H1 (cell line): ENCODE measurements around the gene PFDN1. TPM values are rescaled to one million over a fixed set of nuclear protein-coding genes. Genes with fewer than 3 reads are reported as not detected.

ENCODE experiments used
- polyA plus RNA-seq, 7 experiments: library from polyadenylated mRNA; depleted of rRNA in 3 of 7; stranded (reverse) in 5 of 7; unstranded in 2 of 7; fragments of >200 nt in 5 of 7; fragments of 200-250 nt in 2 of 7; gene quantifications; 1 replicate in 5 of 7; 2 replicates in 1 of 7; 4 replicates in 1 of 7; pipeline versions ENCODE4 v1.2.1 to v1.2.3, GENCODE V29; 2011 to 2013; ENCODE audit warnings: missing spikeins in 2 of 7, mixed read lengths in 2 of 7
- total RNA-seq: library from RNA; stranded (reverse); fragmentation: NEBNext Ultra II Directional; extraction: Animal tissue kit (Norgen Biotek cat#: 25700); gene quantifications from 2 replicates; pipeline ENCODE4 v1.2.1, GENCODE V29; 2021
- TF ChIP-seq, protein P1 (sequence below): IDR thresholded peaks from 2 replicates; pipeline ENCODE4 v1.6.1; 2012; ENCODE audit warnings: low read length, inconsistent platforms

PFDN1 gene
- total and polyA plus RNA-seq, 2 of the 8 experiments (the other 6 are each of a cell fraction or from before 2014, with no cell fraction given), result 53.0 to 89.6 TPM

DNA sequence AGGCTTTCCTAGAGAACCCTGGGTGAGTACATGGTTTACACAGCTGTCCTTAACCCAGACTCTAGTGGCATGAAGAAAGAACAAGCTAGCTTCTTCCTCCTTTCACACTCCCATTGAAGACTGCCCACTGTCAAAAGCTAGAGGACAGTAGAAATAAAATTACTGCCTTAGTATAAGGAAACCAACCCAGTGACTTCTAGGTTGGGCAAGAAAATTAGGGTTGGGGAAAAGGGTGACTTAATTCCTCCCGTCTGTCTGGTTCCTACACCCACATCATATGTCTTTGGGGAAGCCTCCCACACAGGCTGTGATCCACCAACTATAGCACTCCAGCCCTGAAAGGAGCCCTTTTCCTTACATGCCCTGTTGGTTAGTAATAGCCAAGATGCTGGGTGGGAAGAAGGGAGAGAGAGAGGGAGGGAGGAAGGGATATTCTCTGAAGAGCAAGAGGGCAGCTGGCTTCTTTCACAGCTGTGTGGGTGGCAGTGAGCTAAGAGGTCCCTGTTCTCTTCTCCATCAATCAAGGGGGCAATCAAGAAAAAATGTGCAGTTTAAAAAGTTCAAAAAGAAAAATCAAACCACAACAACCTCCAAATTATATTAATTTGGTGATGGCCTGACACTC, 21.8 kb upstream of the PFDN1 start (continued):
- TF ChIP-seq, protein P1, sequence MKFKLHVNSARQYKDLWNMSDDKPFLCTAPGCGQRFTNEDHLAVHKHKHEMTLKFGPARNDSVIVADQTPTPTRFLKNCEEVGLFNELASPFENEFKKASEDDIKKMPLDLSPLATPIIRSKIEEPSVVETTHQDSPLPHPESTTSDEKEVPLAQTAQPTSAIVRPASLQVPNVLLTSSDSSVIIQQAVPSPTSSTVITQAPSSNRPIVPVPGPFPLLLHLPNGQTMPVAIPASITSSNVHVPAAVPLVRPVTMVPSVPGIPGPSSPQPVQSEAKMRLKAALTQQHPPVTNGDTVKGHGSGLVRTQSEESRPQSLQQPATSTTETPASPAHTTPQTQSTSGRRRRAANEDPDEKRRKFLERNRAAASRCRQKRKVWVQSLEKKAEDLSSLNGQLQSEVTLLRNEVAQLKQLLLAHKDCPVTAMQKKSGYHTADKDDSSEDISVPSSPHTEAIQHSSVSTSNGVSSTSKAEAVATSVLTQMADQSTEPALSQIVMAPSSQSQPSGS, result no peak
